Measurements from ENCODE around the gene FAH. TPM values are rescaled to one million over a fixed set of nuclear protein-coding genes. Genes with fewer than 3 reads are reported as not detected.

FAH gene
- polyA plus RNA-seq, 1 donor (not counting 4 experiments of a cell fraction or from before 2014, with no cell fraction given): 29.4 TPM

GRCh38 chr15:80151576-80151975, 1.2 kb upstream of the FAH start:
- FAIRE-seq (no peak), DNase-seq (ENCODE audit: low read depth, low spot score) (no peak)
- dilution Hi-C loops (cut with MboI; ENCODE audit: extremely low pct_ligation_motif_present, low sequenced_read_pairs): no loop called here
- peaks cover 11% of the 10 kb centered on the region for H3K4me1 ChIP-seq (ENCODE audit: control insufficient read depth, extremely low read depth, insufficient read depth, low read length)
- no peaks in the 10 kb centered on the region for H3K79me2 ChIP-seq (ENCODE audit: control insufficient read depth, insufficient read depth, low read length)
- no peak overlapping the region for H3K27ac ChIP-seq (ENCODE audit: control insufficient read depth, insufficient read depth, low read length)
- H3K36me3 ChIP-seq (ENCODE audit: control insufficient read depth in 2 of 2, extremely low read depth in 1 of 2, insufficient read depth in 2 of 2, low read length in 2 of 2): peaks cover 0 to 1% of the 10 kb centered on the region in 2 experiments
- TF ChIP-seq EZH2 (IDR thresholded peaks at IDR 0.05; ENCODE audit: low read length) (no peak), CTCF (optimal IDR thresholded peaks at IDR 0.05 in 1 of 3, IDR thresholded peaks at IDR 0.05 in 1 of 3, conservative IDR thresholded peaks at IDR 0.05 in 1 of 3; ENCODE audit: extremely low read depth in 1 of 3, insufficient read depth in 2 of 3, low read length in 3 of 3) (no peak)
- H3K9ac ChIP-seq (ENCODE audit: control insufficient read depth, extremely low read depth, insufficient read depth, low read length): no peak overlapping the region
- H3K27me3 ChIP-seq (ENCODE audit: control insufficient read depth, extremely low read depth, insufficient read depth, low read length): no peaks in the 10 kb centered on the region
- no peak overlapping the region for H3K4me3 ChIP-seq (ENCODE audit: control insufficient read depth in 2 of 3, extremely low read depth in 1 of 3, insufficient read depth in 2 of 3, low read depth in 1 of 3, low read length in 3 of 3)
- H4K20me1 ChIP-seq (ENCODE audit: control insufficient read depth, extremely low read depth, insufficient read depth, low read length): no peaks in the 10 kb centered on the region
- H3K4me2 ChIP-seq (ENCODE audit: control insufficient read depth, extremely low read depth, insufficient read depth, low read depth, low read length): no peak overlapping the region
- H2AFZ ChIP-seq (ENCODE audit: control insufficient read depth, low read length): no peak overlapping the region
- no peaks in the 10 kb centered on the region for H3K9me1 ChIP-seq (ENCODE audit: control insufficient read depth, extremely low read depth, insufficient read depth, low read length)
- no peaks in the 10 kb centered on the region for H3K9me3 ChIP-seq (ENCODE audit: control insufficient read depth, low read depth, low read length)

DNA sequence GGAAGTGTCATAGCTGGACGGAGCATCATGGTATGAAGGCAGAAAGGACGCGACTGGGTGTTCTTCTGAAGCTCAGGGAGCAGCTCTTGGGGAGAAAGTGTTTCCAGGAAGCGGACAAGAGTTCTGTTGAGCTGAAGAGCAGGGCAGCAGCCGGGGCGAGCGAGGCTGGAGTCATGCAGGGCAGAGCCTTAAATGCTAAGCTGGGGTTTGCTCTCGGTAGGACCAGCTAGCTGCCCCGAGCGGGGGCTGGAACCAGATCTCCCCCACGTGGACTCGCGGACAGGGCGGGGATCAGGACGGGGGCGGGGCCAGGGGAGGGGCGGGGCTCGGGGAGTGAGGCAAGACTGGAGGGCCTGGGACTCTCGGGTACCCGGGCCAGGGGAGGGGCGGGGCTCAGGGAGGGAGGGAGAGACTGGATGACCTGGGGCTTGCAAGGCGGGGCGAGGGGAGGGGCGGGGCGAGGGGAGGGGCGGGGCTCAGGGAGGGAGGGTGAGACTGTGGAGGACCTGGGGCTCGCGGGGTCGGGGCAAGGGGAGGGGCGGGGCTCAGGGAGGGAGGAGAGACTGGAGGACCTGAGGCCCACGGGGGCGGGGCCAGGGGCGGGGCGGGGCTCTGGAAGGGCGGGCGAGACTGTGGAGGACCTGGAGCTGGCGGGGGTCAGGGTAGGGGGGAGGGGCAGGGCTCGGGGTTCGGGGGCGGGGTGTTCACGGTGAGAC, 461 bp upstream of the FAH start:
- FAIRE-seq (no peak), DNase-seq (ENCODE audit: low read depth, low spot score) (peak; percentile 81)
- dilution Hi-C loops (cut with MboI; ENCODE audit: extremely low pct_ligation_motif_present, low sequenced_read_pairs): no loop called here
- Histone ChIP-seq H3K4me1 (ENCODE audit: control insufficient read depth, extremely low read depth, insufficient read depth, low read length) (peaks cover 11% of the 10 kb centered on the region), H4K20me1 (ENCODE audit: control insufficient read depth, extremely low read depth, insufficient read depth, low read length) (no peaks in the 10 kb centered on the region), H2AFZ (ENCODE audit: control insufficient read depth, low read length) (peak overlapping the region; percentile 74), H3K9ac (ENCODE audit: control insufficient read depth, extremely low read depth, insufficient read depth, low read length) (peak overlapping the region; percentile 82), H3K9me3 (ENCODE audit: control insufficient read depth, low read depth, low read length) (no peaks in the 10 kb centered on the region), H3K9me1 (ENCODE audit: control insufficient read depth, extremely low read depth, insufficient read depth, low read length) (no peaks in the 10 kb centered on the region), H3K36me3 (ENCODE audit: control insufficient read depth in 2 of 2, extremely low read depth in 1 of 2, insufficient read depth in 2 of 2, low read length in 2 of 2) (peaks cover 0 to 2% of the 10 kb centered on the region in 2 experiments), H3K27ac (ENCODE audit: control insufficient read depth, insufficient read depth, low read length) (no peak overlapping the region), H3K4me3 (ENCODE audit: control insufficient read depth in 2 of 3, extremely low read depth in 1 of 3, insufficient read depth in 2 of 3, low read depth in 1 of 3, low read length in 3 of 3) (peak overlapping the region; percentile 57 to 88 (median 71)), H3K27me3 (ENCODE audit: control insufficient read depth, extremely low read depth, insufficient read depth, low read length) (no peaks in the 10 kb centered on the region), H3K4me2 (ENCODE audit: control insufficient read depth, extremely low read depth, insufficient read depth, low read depth, low read length) (peak overlapping the region; percentile 72), H3K79me2 (ENCODE audit: control insufficient read depth, insufficient read depth, low read length) (no peaks in the 10 kb centered on the region)
- TF ChIP-seq EZH2 (IDR thresholded peaks at IDR 0.05; ENCODE audit: low read length): no peak
- TF ChIP-seq CTCF (optimal IDR thresholded peaks at IDR 0.05 in 1 of 3, IDR thresholded peaks at IDR 0.05 in 1 of 3, conservative IDR thresholded peaks at IDR 0.05 in 1 of 3; ENCODE audit: extremely low read depth in 1 of 3, insufficient read depth in 2 of 3, low read length in 3 of 3): no peak

Data from keratinocyte (primary cell).